ENCODE data around the gene SLC26A1.

- no peak for TF ChIP-seq SIN3A (IDR thresholded peaks at IDR 0.05; ENCODE audit: borderline replicate concordance, low read depth, low read length)
- TF ChIP-seq TEAD2 (CRISPR knock-in tag; IDR thresholded peaks at IDR 0.05), result no peak
- TF ChIP-seq PRDM4 (CRISPR knock-in tag; IDR thresholded peaks at IDR 0.05; ENCODE audit: borderline replicate concordance), result no peak
- no peak for TF ChIP-seq CREB1 (IDR thresholded peaks at IDR 0.05)
- no peak for TF ChIP-seq CREB1 (CRISPR knock-in tag; IDR thresholded peaks at IDR 0.05)
- TF ChIP-seq YY1 (IDR thresholded peaks at IDR 0.05; ENCODE audit: insufficient read depth, insufficient replicate concordance, low read depth, low read length), result no peak
These were observed 29.0 kb upstream of the SLC26A1 start for GRCh38 chr4:1022051-1022738.

Measured in HepG2 (cell line).